K562 (cell line): Measurements from ENCODE around the gene DNAH1.

Experiments used
- AFF4 ChIP-seq: sonication (generic); formaldehyde crosslinking; IDR thresholded peaks from 2 replicates; pipeline ENCODE4 v1.8.0; 2023; ENCODE audit warnings: mild to moderate bottlenecking, missing genetic modification reagents
- BRD9 ChIP-seq: fragments of 450-650 bp; IDR thresholded peaks from 2 replicates; pipeline ENCODE4 v1.6.1; 2018; ENCODE audit warnings: low read depth; ENCODE audit not compliant: partially characterized antibody
- EP300 ChIP-seq: IDR thresholded peaks from 2 replicates; pipeline ENCODE4 v1.6.1; 2012; ENCODE audit warnings: low read length, improper control_type of control experiment
- FOXK1 ChIP-seq: sonication (generic); formaldehyde crosslinking; IDR thresholded peaks from 2 replicates; pipeline ENCODE4 v1.8.0; 2022; ENCODE audit warnings: missing genetic modification reagents, mild to moderate bottlenecking, borderline replicate concordance
- KLF1 ChIP-seq: fragments of 450-650 bp; IDR thresholded peaks from 2 replicates; pipeline ENCODE4 v1.6.1; 2016; ENCODE audit warnings: missing genetic modification characterization, missing compliant biosample characterization
- PHB ChIP-seq: fragments of 250-450 bp; sonication (Bioruptor Pico); IDR thresholded peaks from 2 replicates; pipeline ENCODE4 v1.5.0; 2021
- ZFX ChIP-seq: sonication (generic); formaldehyde crosslinking; IDR thresholded peaks from 2 replicates; pipeline ENCODE4 v1.8.0; 2022; ENCODE audit warnings: mild to moderate bottlenecking, missing genetic modification reagents, moderate library complexity
- ZNF217 ChIP-seq: sonication (generic); formaldehyde crosslinking; IDR thresholded peaks from 2 replicates; pipeline ENCODE4 v1.8.0; 2022; ENCODE audit warnings: mild to moderate bottlenecking, missing genetic modification reagents
- ZNF766 ChIP-seq: fragments of 200-800 bp; sonication (Bioruptor generic); conservative IDR thresholded peaks from 2 replicates; pipeline ENCODE4 v1.6.1; 2016; ENCODE audit warnings: missing genetic modification characterization, missing compliant biosample characterization

GRCh38 chr3:52278510-52279069, 37.5 kb upstream of the DNAH1 start, which contains the start of gene WDR82:
- no peak for TF ChIP-seq FOXK1 (CRISPR knock-in tag)
- peak; percentile 79 for TF ChIP-seq ZFX (CRISPR knock-in tag)
- no peak for TF ChIP-seq ZNF217 (CRISPR knock-in tag)
- no peak for TF ChIP-seq KLF1 (tag)
- TF ChIP-seq PHB, result no peak
- TF ChIP-seq BRD9, result no peak
- TF ChIP-seq AFF4 (CRISPR knock-in tag), result peak; percentile 66; the same call in 1 of the 2 replicates
- TF ChIP-seq EP300, result no peak
- TF ChIP-seq ZNF766 (CRISPR knock-in tag), result 0 out of 2 replicates have a peak, but pooled peaks have one; percentile 39
